ENCODE results near the gene MAP10.

- TF ChIP-seq, protein P1, sequence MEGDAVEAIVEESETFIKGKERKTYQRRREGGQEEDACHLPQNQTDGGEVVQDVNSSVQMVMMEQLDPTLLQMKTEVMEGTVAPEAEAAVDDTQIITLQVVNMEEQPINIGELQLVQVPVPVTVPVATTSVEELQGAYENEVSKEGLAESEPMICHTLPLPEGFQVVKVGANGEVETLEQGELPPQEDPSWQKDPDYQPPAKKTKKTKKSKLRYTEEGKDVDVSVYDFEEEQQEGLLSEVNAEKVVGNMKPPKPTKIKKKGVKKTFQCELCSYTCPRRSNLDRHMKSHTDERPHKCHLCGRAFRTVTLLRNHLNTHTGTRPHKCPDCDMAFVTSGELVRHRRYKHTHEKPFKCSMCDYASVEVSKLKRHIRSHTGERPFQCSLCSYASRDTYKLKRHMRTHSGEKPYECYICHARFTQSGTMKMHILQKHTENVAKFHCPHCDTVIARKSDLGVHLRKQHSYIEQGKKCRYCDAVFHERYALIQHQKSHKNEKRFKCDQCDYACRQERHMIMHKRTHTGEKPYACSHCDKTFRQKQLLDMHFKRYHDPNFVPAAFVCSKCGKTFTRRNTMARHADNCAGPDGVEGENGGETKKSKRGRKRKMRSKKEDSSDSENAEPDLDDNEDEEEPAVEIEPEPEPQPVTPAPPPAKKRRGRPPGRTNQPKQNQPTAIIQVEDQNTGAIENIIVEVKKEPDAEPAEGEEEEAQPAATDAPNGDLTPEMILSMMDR (IDR thresholded peaks at IDR 0.05; ENCODE audit: low read length): no peak
- TF ChIP-seq EZH2phosphoT487 (IDR thresholded peaks at IDR 0.05; ENCODE audit: low read length) (no peak), EZH2 (optimal IDR thresholded peaks at IDR 0.05; ENCODE audit: low read depth, low read length) (no peak)
Observed at GRCh38 chr1:232810856-232811255, 5.6 kb downstream of the MAP10 start.
